ENCODE measurements around the gene ADAMTSL2.

The ADAMTSL2 gene

GRCh38 chr9:133534346-133535291, at the start of gene ADAMTSL2:
Gene ADAMTSL2 (plus strand): TSS chr9:133534704. CDS start chr9:133536713, 2,009 bp downstream.
- DNase-seq: peak; percentile 46 to 62

GRCh38 chr9:133485531-133486260, 48.8 kb upstream of the ADAMTSL2 start:
- no peak for DNase-seq

- DNase-seq: no peak
Measured at GRCh38 chr9:133487331-133487725, 47.2 kb upstream of the ADAMTSL2 start.

GRCh38 chr9:133488686-133489252, 45.7 kb upstream of the ADAMTSL2 start:
- DNase-seq: no peak

GRCh38 chr9:133489253-133490190, 45.0 kb upstream of the ADAMTSL2 start:
- DNase-seq: no peak

GRCh38 chr9:133490201-133490681, 44.3 kb upstream of the ADAMTSL2 start:
- no peak for DNase-seq

- DNase-seq: no peak
Measured at GRCh38 chr9:133490865-133491655, 43.4 kb upstream of the ADAMTSL2 start.

- no peak for DNase-seq
Measured at GRCh38 chr9:133491656-133491925, 42.9 kb upstream of the ADAMTSL2 start.

GRCh38 chr9:133492061-133493021, 42.2 kb upstream of the ADAMTSL2 start:
- no peak for DNase-seq

GRCh38 chr9:133493428-133493827, 41.1 kb upstream of the ADAMTSL2 start:
- no peak for DNase-seq

- DNase-seq: no peak
Measured at GRCh38 chr9:133493845-133494540, 40.5 kb upstream of the ADAMTSL2 start.

- DNase-seq: no peak
Measured at GRCh38 chr9:133494636-133495326, 39.7 kb upstream of the ADAMTSL2 start.

- no peak for DNase-seq
Measured at GRCh38 chr9:133495327-133496293, 38.9 kb upstream of the ADAMTSL2 start.

GRCh38 chr9:133496861-133497842, 37.4 kb upstream of the ADAMTSL2 start:
- no peak for DNase-seq

- no peak for DNase-seq
Measured at GRCh38 chr9:133499132-133499891, 35.2 kb upstream of the ADAMTSL2 start.

- DNase-seq: no peak
Measured at GRCh38 chr9:133499892-133500270, 34.6 kb upstream of the ADAMTSL2 start.

Data from hippocampal formation (tissue), 2 donors.